Mesenchymal stem cell (in vitro differentiated cells and primary cell): ENCODE data around the gene ZXDC.

Experiments
- DNase-seq: peaks from one replicate; pipeline ENCODE4 v3.0.0-alpha.2; 2013
- H2AFZ ChIP-seq: one replicate; pipeline ENCODE4 v1.6.1; 2013; ENCODE audit warnings: low read depth, mild to moderate bottlenecking, control low read depth, inconsistent platforms, low read length, moderate library complexity
- H2AK5ac ChIP-seq: 2 replicates; pipeline ENCODE4 v1.6.1; 2013; ENCODE audit warnings: low read length, moderate library complexity, mild to moderate bottlenecking, inconsistent platforms; ENCODE audit not compliant: severe bottlenecking
- H2BK120ac ChIP-seq: one replicate; pipeline ENCODE4 v1.6.1; 2013; ENCODE audit warnings: low read depth, mild to moderate bottlenecking, inconsistent platforms, low read length, moderate library complexity
- H2BK12ac ChIP-seq, 2 experiments: one replicate each; pipeline ENCODE4 v1.6.1; 2013; ENCODE audit warnings: inconsistent platforms in 2 of 2, low read length in 2 of 2, mild to moderate bottlenecking in 2 of 2, moderate library complexity in 2 of 2, control low read depth in 1 of 2
- H2BK15ac ChIP-seq: one replicate; pipeline ENCODE4 v1.6.1; 2013; ENCODE audit warnings: mild to moderate bottlenecking, low read depth, inconsistent platforms; ENCODE audit not compliant: poor library complexity, severe bottlenecking
- H2BK5ac ChIP-seq: 2 replicates; pipeline ENCODE4 v1.6.1; 2013; ENCODE audit warnings: low read depth, mild to moderate bottlenecking, low read length, control low read depth, inconsistent platforms; ENCODE audit not compliant: poor library complexity, severe bottlenecking
- H3K14ac ChIP-seq, 2 experiments: one replicate each; pipeline ENCODE4 v1.6.1; 2013; ENCODE audit warnings: inconsistent platforms in 2 of 2, low read length in 2 of 2, control low read depth in 1 of 2, mild to moderate bottlenecking in 1 of 2, moderate library complexity in 1 of 2
- H3K18ac ChIP-seq, 2 experiments: one replicate each; pipeline ENCODE4 v1.6.1; 2013; ENCODE audit warnings: inconsistent platforms in 2 of 2, low read length in 2 of 2, control low read depth in 1 of 2, low read depth in 1 of 2, mild to moderate bottlenecking in 1 of 2
- H3K23ac ChIP-seq, 2 experiments: one replicate each; pipeline ENCODE4 v1.6.1; 2013; ENCODE audit warnings: inconsistent platforms in 2 of 2, low read length in 2 of 2, mild to moderate bottlenecking in 2 of 2, moderate library complexity in 2 of 2, control low read depth in 1 of 2
- H3K27ac ChIP-seq: 2 replicates; pipeline ENCODE4 v1.5.1; 2013; ENCODE audit warnings: mild to moderate bottlenecking, moderate library complexity, low read length, control low read depth, inconsistent platforms; ENCODE audit not compliant: poor library complexity, severe bottlenecking
- H3K27me3 ChIP-seq, 2 experiments: 2 replicates each; pipeline versions ENCODE4 v1.6.1 to v1.7.0; 2013; ENCODE audit warnings: low read length in 2 of 2, mild to moderate bottlenecking in 2 of 2, moderate library complexity in 2 of 2, control low read depth in 1 of 2, inconsistent platforms in 1 of 2; ENCODE audit not compliant: control insufficient read depth in 1 of 2, insufficient read depth in 1 of 2
- H3K36me3 ChIP-seq, 2 experiments: 2 replicates each; pipeline versions ENCODE4 v1.6.1 to v1.7.0; 2013; ENCODE audit warnings: low read length in 2 of 2, control low read depth in 1 of 2, inconsistent platforms in 1 of 2, low read depth in 1 of 2, mild to moderate bottlenecking in 1 of 2; ENCODE audit not compliant: insufficient read depth in 2 of 2, control insufficient read depth in 1 of 2
- H3K4ac ChIP-seq, 2 experiments: one replicate each; pipeline ENCODE4 v1.6.1; 2013; ENCODE audit warnings: inconsistent platforms in 2 of 2, low read length in 2 of 2, mild to moderate bottlenecking in 2 of 2, moderate library complexity in 2 of 2, control low read depth in 1 of 2, low read depth in 1 of 2
- H3K4me1 ChIP-seq: 2 replicates; pipeline ENCODE4 v1.6.1; 2013; ENCODE audit warnings: low read depth, low read length, control low read depth; ENCODE audit not compliant: control insufficient read depth, insufficient read depth
- H3K4me2 ChIP-seq: 2 replicates; pipeline ENCODE4 v1.6.1; 2013; ENCODE audit warnings: low read length, mild to moderate bottlenecking, inconsistent platforms; ENCODE audit not compliant: poor library complexity, severe bottlenecking
- H3K4me3 ChIP-seq, 2 experiments: 2 replicates each; pipeline versions ENCODE4 v1.5.1 to v1.7.0; 2013; ENCODE audit warnings: low read length in 2 of 2, mild to moderate bottlenecking in 2 of 2, control low read depth in 1 of 2, low read depth in 1 of 2; ENCODE audit not compliant: insufficient read depth in 1 of 2
- H3K79me1 ChIP-seq: replicated peaks from 2 replicates; pipeline ENCODE4 v1.6.1; 2013; ENCODE audit warnings: mild to moderate bottlenecking, control low read depth, low read length, inconsistent platforms; ENCODE audit not compliant: poor library complexity, severe bottlenecking
- H3K9ac ChIP-seq: 2 replicates; pipeline ENCODE4 v1.7.0; 2013; ENCODE audit warnings: mild to moderate bottlenecking, low read length, moderate library complexity
- H3K9me3 ChIP-seq: 2 replicates; pipeline ENCODE4 v1.7.0; 2013; ENCODE audit warnings: mild to moderate bottlenecking, low read length; ENCODE audit not compliant: control insufficient read depth
- H4K8ac ChIP-seq: one replicate; pipeline ENCODE4 v1.6.1; 2013; ENCODE audit warnings: inconsistent platforms, mild to moderate bottlenecking, low read length, moderate library complexity
- H4K91ac ChIP-seq: one replicate; pipeline ENCODE4 v1.6.1; 2013; ENCODE audit warnings: mild to moderate bottlenecking, low read length, inconsistent platforms
- WGBS: methylation state at CpG from one replicate; pipeline ENCODE4 v1.1.7; 2013; ENCODE audit warnings: mixed read lengths; 5-methylcytosine and 5-hydroxymethylcytosine counted together

ZXDC gene

DNA sequence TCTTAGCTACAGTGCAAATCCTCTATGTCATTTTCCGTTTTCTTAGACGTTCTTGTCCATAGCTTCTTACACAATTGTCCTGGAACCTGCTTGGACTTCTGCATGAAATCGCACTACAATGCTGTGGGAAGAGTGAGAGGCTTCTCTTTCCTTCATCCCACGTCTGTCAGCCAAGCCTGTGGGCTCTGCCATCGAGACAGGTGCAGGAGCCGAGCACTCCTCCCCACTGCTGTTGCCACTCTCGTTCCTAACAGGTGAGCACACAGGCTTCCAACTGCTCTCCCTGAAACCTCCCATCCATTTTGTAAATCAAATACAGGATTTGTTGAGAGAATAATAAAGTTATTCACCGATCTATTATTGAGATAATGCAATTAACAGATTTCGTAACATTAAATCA is 23.5 kb downstream of the ZXDC start:
- Histone ChIP-seq H3K23ac (no peak overlapping the region), H3K4me3 (no peak overlapping the region), H3K36me3 (peaks cover 55 to 87% of the 10 kb centered on the region in 2 experiments), H3K9me3 (no peaks in the 10 kb centered on the region), H3K79me1 (peaks cover 40% of the 10 kb centered on the region), H3K27ac (no peak overlapping the region), H2AFZ (no peak overlapping the region), H4K91ac (no peak overlapping the region), H3K9ac (no peak overlapping the region), H3K4ac (no peak overlapping the region), H3K18ac (no peak overlapping the region), H2BK12ac (no peak overlapping the region), H2BK120ac (no peak overlapping the region), H3K27me3 (no peaks in the 10 kb centered on the region), H3K4me1 (peaks cover 5% of the 10 kb centered on the region), H4K8ac (no peak overlapping the region), H2BK15ac (no peak overlapping the region), H3K14ac (no peak overlapping the region), H2BK5ac (no peak overlapping the region), H2AK5ac (no peak overlapping the region), H3K4me2 (no peak overlapping the region)
- WGBS = 92% methylated on average over 6 of the region's 9 CpGs
- DNase-seq = no peak

DNA sequence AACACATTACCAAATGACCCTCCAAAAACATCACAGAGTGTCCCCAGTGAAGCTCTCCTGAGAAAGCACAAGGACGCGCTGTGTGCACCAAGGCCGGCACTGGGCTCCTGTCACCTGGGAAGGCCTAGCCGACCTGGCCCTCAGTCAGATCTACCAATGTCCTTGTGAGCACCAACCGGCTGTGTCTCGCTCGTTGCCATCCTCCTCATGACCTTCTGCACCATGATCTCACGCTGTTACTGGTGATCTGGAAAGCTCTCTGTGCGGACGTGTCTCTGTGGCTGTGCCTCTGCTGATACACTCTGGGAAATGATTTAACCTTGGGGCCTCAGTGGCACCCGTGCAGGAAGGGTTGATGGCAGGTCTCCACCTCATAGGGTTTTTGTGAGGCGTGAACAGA is 24.2 kb downstream of the ZXDC start:
- Histone ChIP-seq H2AK5ac (no peak overlapping the region), H3K4me2 (no peak overlapping the region), H3K4me3 (no peak overlapping the region), H3K4me1 (peaks cover 7% of the 10 kb centered on the region), H2BK5ac (no peak overlapping the region), H3K9me3 (no peaks in the 10 kb centered on the region), H3K4ac (no peak overlapping the region), H3K23ac (no peak overlapping the region), H2BK120ac (no peak overlapping the region), H3K27me3 (no peaks in the 10 kb centered on the region), H2BK12ac (no peak overlapping the region), H3K14ac (no peak overlapping the region), H2AFZ (no peak overlapping the region), H3K9ac (no peak overlapping the region), H4K8ac (no peak overlapping the region), H4K91ac (no peak overlapping the region), H2BK15ac (no peak overlapping the region), H3K36me3 (peaks cover 48 to 80% of the 10 kb centered on the region in 2 experiments), H3K27ac (no peak overlapping the region), H3K18ac (no peak overlapping the region), H3K79me1 (peaks cover 33% of the 10 kb centered on the region)
- 93% methylated on average over 12 of the region's 12 CpGs for WGBS
- no peak for DNase-seq

DNA sequence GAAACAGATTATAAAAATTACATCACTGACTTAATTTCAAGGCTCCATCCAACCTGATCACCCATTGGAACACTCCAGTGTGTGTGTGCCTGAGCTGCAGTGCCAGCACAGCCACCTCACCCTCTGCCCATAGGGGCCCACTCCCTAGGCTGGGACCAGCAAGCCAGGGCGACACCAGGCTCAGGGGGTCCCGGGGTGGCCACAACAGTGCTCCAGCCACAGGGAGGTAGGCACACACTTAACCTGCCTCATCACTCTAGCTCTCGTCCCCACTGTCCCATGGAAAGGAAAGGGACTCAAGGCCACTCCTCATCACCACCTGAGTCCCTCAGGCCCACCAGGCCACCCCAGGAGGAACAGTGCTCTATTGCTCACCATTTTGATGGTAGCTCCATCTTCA is 24.9 kb downstream of the ZXDC start:
- H3K18ac ChIP-seq = no peak overlapping the region
- no peak overlapping the region for H3K9ac ChIP-seq
- H2BK15ac ChIP-seq = no peak overlapping the region
- H2BK5ac ChIP-seq = no peak overlapping the region
- H3K4me3 ChIP-seq = no peak overlapping the region
- H3K23ac ChIP-seq = no peak overlapping the region
- H2AK5ac ChIP-seq = no peak overlapping the region
- H3K4me2 ChIP-seq = no peak overlapping the region
- H2AFZ ChIP-seq = no peak overlapping the region
- no peak overlapping the region for H2BK120ac ChIP-seq
- H3K4ac ChIP-seq = no peak overlapping the region
- no peak overlapping the region for H2BK12ac ChIP-seq
- H3K79me1 ChIP-seq = peaks cover 27% of the 10 kb centered on the region
- no peaks in the 10 kb centered on the region for H3K27me3 ChIP-seq
- no peak overlapping the region for H3K27ac ChIP-seq
- no peak overlapping the region for H4K8ac ChIP-seq
- no peak overlapping the region for H4K91ac ChIP-seq
- H3K9me3 ChIP-seq = no peaks in the 10 kb centered on the region
- no peak for DNase-seq
- peaks cover 43 to 80% of the 10 kb centered on the region in 2 experiments for H3K36me3 ChIP-seq
- no peak overlapping the region for H3K14ac ChIP-seq
- WGBS = 95% methylated on average over 3 of the region's 3 CpGs
- H3K4me1 ChIP-seq = peaks cover 13% of the 10 kb centered on the region

DNA sequence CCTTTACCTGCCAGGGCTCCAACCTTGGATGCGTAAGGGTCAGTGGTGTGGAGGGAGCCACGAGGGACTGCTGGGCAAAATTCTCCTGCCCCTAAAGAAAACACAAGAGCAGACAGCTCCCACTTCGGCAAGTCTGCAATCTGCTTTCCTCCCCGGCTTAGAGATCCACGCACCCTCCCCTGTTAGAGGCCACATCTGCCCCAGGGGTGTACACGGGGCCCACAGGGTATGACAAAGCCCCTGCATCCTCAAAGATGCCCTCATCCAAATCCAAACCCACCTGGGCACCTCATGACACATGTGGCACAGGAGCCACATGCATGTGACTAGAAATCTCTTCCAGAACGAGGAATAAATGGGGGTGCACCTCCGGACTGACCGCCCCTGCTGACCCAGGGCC is 25.5 kb downstream of the ZXDC start:
- H3K36me3 ChIP-seq = peaks cover 43 to 80% of the 10 kb centered on the region in 2 experiments
- no peak overlapping the region for H3K4me3 ChIP-seq
- H3K27me3 ChIP-seq = no peaks in the 10 kb centered on the region
- H4K91ac ChIP-seq = no peak overlapping the region
- no peak overlapping the region for H3K23ac ChIP-seq
- no peak overlapping the region for H2BK120ac ChIP-seq
- no peak overlapping the region for H3K14ac ChIP-seq
- no peak overlapping the region for H3K4me2 ChIP-seq
- H3K9me3 ChIP-seq = no peaks in the 10 kb centered on the region
- no peak overlapping the region for H3K27ac ChIP-seq
- H3K9ac ChIP-seq = no peak overlapping the region
- H2BK12ac ChIP-seq = no peak overlapping the region
- no peak for DNase-seq
- no peak overlapping the region for H2BK5ac ChIP-seq
- peaks cover 25% of the 10 kb centered on the region for H3K79me1 ChIP-seq
- no peak overlapping the region for H3K18ac ChIP-seq
- H2AK5ac ChIP-seq = no peak overlapping the region
- H3K4me1 ChIP-seq = peaks cover 18% of the 10 kb centered on the region
- 84% methylated on average over 9 of the region's 9 CpGs for WGBS
- no peak overlapping the region for H2AFZ ChIP-seq
- H4K8ac ChIP-seq = no peak overlapping the region
- H2BK15ac ChIP-seq = no peak overlapping the region
- no peak overlapping the region for H3K4ac ChIP-seq
